HG02973 (cell line): ENCODE results near the gene DIP2C.
"Not testable (repeated sequence)": the region's sequence is repeated elsewhere in the genome, so short reads cannot be mapped to it uniquely, and the experiment has no call there.

Experiments used
- ATAC-seq: cut with Tn5 transposase; IDR thresholded peaks from one replicate; pipeline ENCODE4 v1.9.1; 2021; ENCODE audit warnings: moderate library complexity; ENCODE audit not compliant: unreplicated experiment

The DIP2C gene

GRCh38 chr10:644076-644942, 45.2 kb downstream of the DIP2C start:
- no peak for ATAC-seq

GRCh38 chr10:642186-642890, 47.1 kb downstream of the DIP2C start:
- no peak for ATAC-seq

- ATAC-seq: no peak
Observed at GRCh38 chr10:641149-642010, 48.1 kb downstream of the DIP2C start.

- ATAC-seq: no peak
Observed at GRCh38 chr10:640673-641045, 48.8 kb downstream of the DIP2C start.

GRCh38 chr10:639751-640672, 49.5 kb downstream of the DIP2C start:
- ATAC-seq: no peak

GRCh38 chr10:639001-639750, 50.3 kb downstream of the DIP2C start:
- ATAC-seq: no peak

- no peak for ATAC-seq
Observed at GRCh38 chr10:637771-638195, 51.7 kb downstream of the DIP2C start.

GRCh38 chr10:637221-637620, 52.2 kb downstream of the DIP2C start:
- ATAC-seq: no peak

- ATAC-seq: no peak
Observed at GRCh38 chr10:636769-637168, 52.7 kb downstream of the DIP2C start.

GRCh38 chr10:636016-636730, 53.3 kb downstream of the DIP2C start:
- no peak for ATAC-seq

- ATAC-seq: no peak
Observed at GRCh38 chr10:635088-635861, 54.2 kb downstream of the DIP2C start.

GRCh38 chr10:634256-634655, 55.2 kb downstream of the DIP2C start:
- no peak for ATAC-seq

- no peak for ATAC-seq
Observed at GRCh38 chr10:633279-634245, 55.9 kb downstream of the DIP2C start.

GRCh38 chr10:632807-633177, 56.7 kb downstream of the DIP2C start:
- ATAC-seq: not testable (repeated sequence)

- not testable (repeated sequence) for ATAC-seq
Observed at GRCh38 chr10:632155-632806, 57.2 kb downstream of the DIP2C start.

- no peak for ATAC-seq
Observed at GRCh38 chr10:631266-631665, 58.2 kb downstream of the DIP2C start.
